ENCODE data around the gene MAGED1. TPM values are rescaled to one million over a fixed set of nuclear protein-coding genes. Genes with fewer than 3 reads are reported as not detected.

MAGED1 gene
- total and polyA plus RNA-seq, 3 donors from 2014 or later: 177 to 338 (median 231) TPM

- intact Hi-C loops (cut with DNase I; ENCODE audit: low total_unique reads): no loop called here
- Histone ChIP-seq H3K4me1 (no peaks in the 10 kb centered on the region), H3K36me3 (ENCODE audit: low read depth, missing control alignments) (no peaks in the 10 kb centered on the region), H3K9me3 (no peaks in the 10 kb centered on the region), H3K27ac (no peak overlapping the region), H3K4me3 (no peak overlapping the region), H3K27me3 (no peaks in the 10 kb centered on the region)
- DNase-seq: no peak
- WGBS, 2 donors: 55 to 78% methylated on average over 1 of the region's 1 CpG
- TF ChIP-seq CTCF (IDR thresholded peaks at IDR 0.05): no peak
- TF ChIP-seq POLR2A (IDR thresholded peaks at IDR 0.05): no peak
Observed at GRCh38 chrX:51862920-51863319, 30.5 kb upstream of the MAGED1 start.

- 52 to 84% methylated on average over 3 of the region's 3 CpGs for WGBS, 2 donors
Observed at GRCh38 chrX:51866210-51866609, 27.2 kb upstream of the MAGED1 start.

GRCh38 chrX:51867626-51868025 is 25.8 kb upstream of the MAGED1 start:
- no peak for DNase-seq
- no peak overlapping the region for H3K4me3 ChIP-seq
- no peaks in the 10 kb centered on the region for H3K4me1 ChIP-seq
- no peaks in the 10 kb centered on the region for H3K36me3 ChIP-seq (ENCODE audit: low read depth, missing control alignments)
- no peak overlapping the region for H3K27ac ChIP-seq
- TF ChIP-seq POLR2A (IDR thresholded peaks at IDR 0.05) (no peak), CTCF (IDR thresholded peaks at IDR 0.05) (no peak)
- H3K9me3 ChIP-seq: no peaks in the 10 kb centered on the region
- 73 to 100% methylated on average over 1 of the region's 1 CpG for WGBS, 2 donors
- H3K27me3 ChIP-seq: no peaks in the 10 kb centered on the region
- intact Hi-C loops (cut with DNase I; ENCODE audit: low total_unique reads): no loop called here

More at GRCh38 chrX:51866210-51866609, 27.2 kb upstream of the MAGED1 start:
- no peak overlapping the region for H3K4me3 ChIP-seq
- H3K36me3 ChIP-seq (ENCODE audit: low read depth, missing control alignments): no peaks in the 10 kb centered on the region
- no peaks in the 10 kb centered on the region for H3K27me3 ChIP-seq
- no peaks in the 10 kb centered on the region for H3K9me3 ChIP-seq
- no peaks in the 10 kb centered on the region for H3K4me1 ChIP-seq
- H3K27ac ChIP-seq: no peak overlapping the region
- intact Hi-C loops (cut with DNase I; ENCODE audit: low total_unique reads): no loop called here
- no peak for TF ChIP-seq CTCF (IDR thresholded peaks at IDR 0.05)
- no peak for TF ChIP-seq POLR2A (IDR thresholded peaks at IDR 0.05)
- DNase-seq: no peak

GRCh38 chrX:51870354-51870753 is 23.1 kb upstream of the MAGED1 start:
- H3K27me3 ChIP-seq: no peaks in the 10 kb centered on the region
- intact Hi-C loops (cut with DNase I; ENCODE audit: low total_unique reads): no loop called here
- H3K4me3 ChIP-seq: no peak overlapping the region
- H3K9me3 ChIP-seq: no peaks in the 10 kb centered on the region
- no peaks in the 10 kb centered on the region for H3K36me3 ChIP-seq (ENCODE audit: low read depth, missing control alignments)
- H3K4me1 ChIP-seq: no peaks in the 10 kb centered on the region
- no peak for DNase-seq
- 90 to 96% methylated on average over 2 of the region's 2 CpGs for WGBS, 2 donors
- no peak overlapping the region for H3K27ac ChIP-seq
- TF ChIP-seq CTCF (IDR thresholded peaks at IDR 0.05) (no peak), POLR2A (IDR thresholded peaks at IDR 0.05) (no peak)

- WGBS, 2 donors: 94 to 100% methylated on average over 1 of the region's 1 CpG
- H3K27ac ChIP-seq: no peak overlapping the region
Observed at GRCh38 chrX:51874123-51874522, 19.3 kb upstream of the MAGED1 start.

More at GRCh38 chrX:51874123-51874522, 19.3 kb upstream of the MAGED1 start:
- intact Hi-C loops (cut with DNase I; ENCODE audit: low total_unique reads): no loop called here
- no peaks in the 10 kb centered on the region for H3K9me3 ChIP-seq
- no peaks in the 10 kb centered on the region for H3K4me1 ChIP-seq
- no peaks in the 10 kb centered on the region for H3K36me3 ChIP-seq (ENCODE audit: low read depth, missing control alignments)
- no peak overlapping the region for H3K4me3 ChIP-seq
- no peak for DNase-seq
- no peaks in the 10 kb centered on the region for H3K27me3 ChIP-seq
- no peak for TF ChIP-seq POLR2A (IDR thresholded peaks at IDR 0.05)
- no peak for TF ChIP-seq CTCF (IDR thresholded peaks at IDR 0.05)
